ENCODE measurements around the gene SORCS2. TPM values are rescaled to one million over a fixed set of nuclear protein-coding genes. Genes with fewer than 3 reads are reported as not detected.

The SORCS2 gene
- polyA plus RNA-seq, 3 donors = 0.46 to 0.55 TPM; not detected in 1

DNA sequence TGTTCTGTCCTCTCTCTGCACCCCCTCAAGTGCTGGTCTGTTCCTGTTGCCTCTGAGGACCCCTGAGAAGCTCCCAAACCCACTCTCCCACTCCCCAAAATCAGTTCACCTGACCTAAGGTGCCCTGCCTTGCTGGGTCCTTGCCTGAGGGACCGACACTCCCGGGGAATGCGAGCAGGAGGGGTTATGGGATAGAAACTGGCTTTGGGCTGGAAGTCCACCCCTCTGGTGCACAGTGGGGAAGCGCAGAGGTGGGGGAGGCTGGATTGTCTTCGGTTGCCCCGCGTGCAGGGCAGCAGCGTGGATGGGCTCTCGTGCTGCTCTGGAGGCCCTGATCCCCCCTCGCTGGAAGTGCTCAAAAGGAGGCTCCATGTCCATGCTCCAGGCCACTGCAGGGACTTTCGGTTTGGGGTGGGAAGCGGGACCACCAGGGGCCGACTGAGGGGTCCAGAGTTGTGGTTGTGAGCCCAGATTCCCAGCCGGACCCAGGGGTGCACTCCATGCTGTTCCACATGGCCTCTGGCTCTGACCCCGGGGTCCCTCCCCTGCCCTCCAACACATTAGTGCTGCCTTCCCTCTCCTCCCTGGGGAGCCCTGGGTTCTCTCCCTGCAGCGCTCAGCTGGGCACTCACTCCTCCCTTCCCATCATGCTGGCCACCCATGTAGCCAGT, 7.6 kb downstream of the SORCS2 start:
- H3K4me1 Mint-ChIP-seq = no peaks in the 10 kb centered on the region
- no peak overlapping the region for H2AFZ ChIP-seq (ENCODE audit: insufficient read depth, low read depth, low read length, poor library complexity, severe bottlenecking)
- H3K36me3 ChIP-seq (replicated peaks in 1 of 2; ENCODE audit: control insufficient read depth in 1 of 2, insufficient read depth in 2 of 2, low read length in 2 of 2) = no peaks in the 10 kb centered on the region
- no peak overlapping the region for H3K27ac Mint-ChIP-seq
- H3K4me3 ChIP-seq (replicated peaks in 1 of 3; ENCODE audit: low read depth in 2 of 3, low read length in 3 of 3) = no peak overlapping the region
- peaks cover 0 to 2% of the 10 kb centered on the region in 2 donors for H3K27me3 ChIP-seq (ENCODE audit: control insufficient read depth in 2 of 2, insufficient read depth in 2 of 2, low read length in 2 of 2)
- WGBS (ENCODE audit: insufficient coverage) = 88% methylated on average over 16 of the region's 16 CpGs
- peaks cover 14 to 31% (median 25%) of the 10 kb centered on the region in 3 donors for H3K27me3 Mint-ChIP-seq (ENCODE audit: low read depth in 3 of 3)
- H3K9me3 Mint-ChIP-seq = peaks cover 0 to 2% (median 0%) of the 10 kb centered on the region in 7 donors
- no peak overlapping the region for H3K27ac ChIP-seq (ENCODE audit: low read depth in 1 of 2, low read length in 2 of 2)
- H3K79me2 ChIP-seq (ENCODE audit: insufficient read depth, low read length) = no peaks in the 10 kb centered on the region
- intact Hi-C loops (cut with micrococcal nuclease) = loop anchor here in 1 of 2 donors (10.0 kb wide), 1 partner anchor 515 kb away; no protein-coding TSS in a partner anchor
- no peak overlapping the region for H3K9ac ChIP-seq (ENCODE audit: insufficient read depth, low read length, poor library complexity, severe bottlenecking)
- H3K4me1 ChIP-seq (ENCODE audit: control insufficient read depth in 1 of 2, insufficient read depth in 2 of 2, low read length in 2 of 2) = no peaks in the 10 kb centered on the region
- H3K4me2 ChIP-seq (replicated peaks; ENCODE audit: extremely low read depth, low read length, poor library complexity, severe bottlenecking) = no peak overlapping the region
- no peaks in the 10 kb centered on the region for H4K20me1 ChIP-seq (ENCODE audit: insufficient read depth, low read length)
- no peaks in the 10 kb centered on the region for H3K36me3 Mint-ChIP-seq
- TF ChIP-seq, protein P1, sequence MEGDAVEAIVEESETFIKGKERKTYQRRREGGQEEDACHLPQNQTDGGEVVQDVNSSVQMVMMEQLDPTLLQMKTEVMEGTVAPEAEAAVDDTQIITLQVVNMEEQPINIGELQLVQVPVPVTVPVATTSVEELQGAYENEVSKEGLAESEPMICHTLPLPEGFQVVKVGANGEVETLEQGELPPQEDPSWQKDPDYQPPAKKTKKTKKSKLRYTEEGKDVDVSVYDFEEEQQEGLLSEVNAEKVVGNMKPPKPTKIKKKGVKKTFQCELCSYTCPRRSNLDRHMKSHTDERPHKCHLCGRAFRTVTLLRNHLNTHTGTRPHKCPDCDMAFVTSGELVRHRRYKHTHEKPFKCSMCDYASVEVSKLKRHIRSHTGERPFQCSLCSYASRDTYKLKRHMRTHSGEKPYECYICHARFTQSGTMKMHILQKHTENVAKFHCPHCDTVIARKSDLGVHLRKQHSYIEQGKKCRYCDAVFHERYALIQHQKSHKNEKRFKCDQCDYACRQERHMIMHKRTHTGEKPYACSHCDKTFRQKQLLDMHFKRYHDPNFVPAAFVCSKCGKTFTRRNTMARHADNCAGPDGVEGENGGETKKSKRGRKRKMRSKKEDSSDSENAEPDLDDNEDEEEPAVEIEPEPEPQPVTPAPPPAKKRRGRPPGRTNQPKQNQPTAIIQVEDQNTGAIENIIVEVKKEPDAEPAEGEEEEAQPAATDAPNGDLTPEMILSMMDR (IDR thresholded peaks at IDR 0.05) = no peak
- DNase-seq = no peak
- H3K9me3 ChIP-seq (replicated peaks in 1 of 2; ENCODE audit: control insufficient read depth in 1 of 2, insufficient read depth in 1 of 2, low read length in 2 of 2) = no peaks in the 10 kb centered on the region
- no peak overlapping the region for H3K4me3 Mint-ChIP-seq

DNA sequence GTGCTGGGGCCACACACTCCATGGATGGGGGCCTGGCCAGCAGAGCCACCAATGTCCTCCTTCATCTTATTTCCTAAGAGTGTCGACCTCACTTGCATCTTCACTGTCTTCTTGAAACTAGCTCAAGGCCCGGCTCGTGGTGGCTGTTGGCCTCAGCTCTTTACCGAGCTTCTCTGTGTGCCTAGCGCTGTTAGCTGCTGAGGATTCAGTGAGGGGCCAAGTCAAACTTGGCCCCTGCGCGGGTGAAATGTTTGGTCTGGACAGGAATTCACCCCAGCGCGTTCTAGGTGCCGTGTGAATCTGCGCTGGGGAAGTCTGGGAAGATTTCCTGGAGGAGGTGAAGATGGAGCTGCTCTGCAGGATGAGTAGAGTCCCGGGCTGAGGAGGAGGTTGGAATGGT, 8.5 kb downstream of the SORCS2 start:
- TF ChIP-seq, protein P1 (IDR thresholded peaks at IDR 0.05) = no peak
- no peak for DNase-seq
- Histone ChIP-seq H3K9me3 (replicated peaks in 1 of 2; ENCODE audit: control insufficient read depth in 1 of 2, insufficient read depth in 1 of 2, low read length in 2 of 2) (no peaks in the 10 kb centered on the region), H3K4me2 (replicated peaks; ENCODE audit: extremely low read depth, low read length, poor library complexity, severe bottlenecking) (no peak overlapping the region), H2AFZ (ENCODE audit: insufficient read depth, low read depth, low read length, poor library complexity, severe bottlenecking) (no peak overlapping the region), H3K4me1 (ENCODE audit: control insufficient read depth in 1 of 2, insufficient read depth in 2 of 2, low read length in 2 of 2) (no peaks in the 10 kb centered on the region), H3K36me3 (replicated peaks in 1 of 2; ENCODE audit: control insufficient read depth in 1 of 2, insufficient read depth in 2 of 2, low read length in 2 of 2) (no peaks in the 10 kb centered on the region), H3K27ac (ENCODE audit: low read depth in 1 of 2, low read length in 2 of 2) (no peak overlapping the region), H4K20me1 (ENCODE audit: insufficient read depth, low read length) (no peaks in the 10 kb centered on the region), H3K4me3 (replicated peaks in 1 of 3; ENCODE audit: low read depth in 2 of 3, low read length in 3 of 3) (no peak overlapping the region), H3K9ac (ENCODE audit: insufficient read depth, low read length, poor library complexity, severe bottlenecking) (no peak overlapping the region), H3K27me3 (ENCODE audit: control insufficient read depth in 2 of 2, insufficient read depth in 2 of 2, low read length in 2 of 2) (no peaks in the 10 kb centered on the region), H3K79me2 (ENCODE audit: insufficient read depth, low read length) (no peaks in the 10 kb centered on the region)
- no peaks in the 10 kb centered on the region for H3K4me1 Mint-ChIP-seq
- intact Hi-C loops (cut with micrococcal nuclease) = no loop called here
- H3K4me3 Mint-ChIP-seq = no peak overlapping the region
- peaks cover 0 to 2% (median 0%) of the 10 kb centered on the region in 7 donors for H3K9me3 Mint-ChIP-seq
- no peak overlapping the region for H3K27ac Mint-ChIP-seq
- no peaks in the 10 kb centered on the region for H3K36me3 Mint-ChIP-seq
- 91% methylated on average over 12 of the region's 12 CpGs for WGBS (ENCODE audit: insufficient coverage)
- H3K27me3 Mint-ChIP-seq (ENCODE audit: low read depth in 3 of 3) = peaks cover 12 to 28% (median 19%) of the 10 kb centered on the region in 3 donors

All from CD14-positive monocyte (primary cell).